ENCODE results near the gene GPATCH8. TPM values are rescaled to one million over a fixed set of nuclear protein-coding genes. Genes with fewer than 3 reads are reported as not detected.

The GPATCH8 gene
- total and polyA plus RNA-seq, 10 donors = 4.8 to 66.3 (median 57.9) TPM

- no peak for TF ChIP-seq POLR2A (IDR thresholded peaks at IDR 0.05)
- no peak for TF ChIP-seq POLR2AphosphoS5 (IDR thresholded peaks at IDR 0.05)
- no peak for TF ChIP-seq CTCF (IDR thresholded peaks at IDR 0.05 in 8 of 11, conservative IDR thresholded peaks at IDR 0.05 in 3 of 11)
- H3K4me3 ChIP-seq = no peak overlapping the region
- no peaks in the 10 kb centered on the region for H3K27me3 ChIP-seq (replicated peaks in 1 of 7)
- intact Hi-C loops (cut with DNase I; ENCODE audit: low total_unique reads) = no loop called here
- H3K36me3 ChIP-seq = peaks cover 0 to 45% (median 17%) of the 10 kb centered on the region in 6 donors
- no peaks in the 10 kb centered on the region for H3K9me3 ChIP-seq
- DNase-seq = no peak
- WGBS, 5 donors = 93 to 98% (median 95%) methylated on average over 3 of the region's 3 CpGs
- no peak overlapping the region for H3K27ac ChIP-seq
- peaks cover 0 to 40% (median 16%) of the 10 kb centered on the region in 6 donors for H3K4me1 ChIP-seq
Measured at GRCh38 chr17:44465897-44466296, 37.3 kb downstream of the GPATCH8 start.

GRCh38 chr17:44465276-44465675, 37.9 kb downstream of the GPATCH8 start:
- Histone ChIP-seq H3K4me1 (peaks cover 0 to 40% (median 16%) of the 10 kb centered on the region in 6 donors), H3K36me3 (peaks cover 0 to 42% (median 17%) of the 10 kb centered on the region in 6 donors), H3K27ac (no peak overlapping the region), H3K9me3 (no peaks in the 10 kb centered on the region), H3K27me3 (replicated peaks in 1 of 7) (no peaks in the 10 kb centered on the region), H3K4me3 (no peak overlapping the region)
- TF ChIP-seq POLR2A (IDR thresholded peaks at IDR 0.05) (no peak), POLR2AphosphoS5 (IDR thresholded peaks at IDR 0.05) (no peak), CTCF (IDR thresholded peaks at IDR 0.05 in 8 of 11, conservative IDR thresholded peaks at IDR 0.05 in 3 of 11) (no peak)
- DNase-seq = no peak
- 87 to 96% (median 92%) methylated on average over 2 of the region's 2 CpGs for WGBS, 5 donors
- intact Hi-C loops (cut with DNase I; ENCODE audit: low total_unique reads) = no loop called here

DNA sequence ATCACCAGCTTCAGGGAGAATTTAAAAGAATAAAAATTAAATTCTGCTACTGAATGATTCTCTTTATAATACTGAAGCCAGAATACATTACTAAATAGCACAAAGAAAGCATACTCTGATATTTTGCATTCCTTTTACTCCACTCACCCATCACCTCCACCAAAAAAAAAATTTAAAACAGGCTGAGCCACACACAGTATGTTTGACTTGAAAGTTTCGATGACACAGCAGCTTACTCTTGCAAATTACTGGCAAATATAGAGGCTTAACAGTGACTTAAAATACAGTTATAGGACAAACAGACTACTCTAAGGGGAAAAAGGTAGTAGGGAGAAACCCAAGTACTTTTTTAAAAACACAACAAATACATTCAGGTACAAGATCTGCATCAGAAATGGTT, 39.2 kb downstream of the GPATCH8 start:
- Histone ChIP-seq H3K27me3 (replicated peaks in 1 of 7) (no peaks in the 10 kb centered on the region), H3K9me3 (no peaks in the 10 kb centered on the region), H3K36me3 (peaks cover 0 to 42% (median 17%) of the 10 kb centered on the region in 6 donors), H3K4me1 (peaks cover 0 to 40% (median 15%) of the 10 kb centered on the region in 6 donors), H3K27ac (no peak overlapping the region), H3K4me3 (no peak overlapping the region)
- intact Hi-C loops (cut with DNase I; ENCODE audit: low total_unique reads) = no loop called here
- whole genome bisulfite sequencing, 5 donors = 90 to 99% (median 95%) methylated on average over 1 of the region's 1 CpG
- no peak for DNase-seq
- TF ChIP-seq POLR2A (IDR thresholded peaks at IDR 0.05) (no peak), POLR2AphosphoS5 (IDR thresholded peaks at IDR 0.05) (no peak), CTCF (IDR thresholded peaks at IDR 0.05 in 8 of 11, conservative IDR thresholded peaks at IDR 0.05 in 3 of 11) (no peak)

DNA sequence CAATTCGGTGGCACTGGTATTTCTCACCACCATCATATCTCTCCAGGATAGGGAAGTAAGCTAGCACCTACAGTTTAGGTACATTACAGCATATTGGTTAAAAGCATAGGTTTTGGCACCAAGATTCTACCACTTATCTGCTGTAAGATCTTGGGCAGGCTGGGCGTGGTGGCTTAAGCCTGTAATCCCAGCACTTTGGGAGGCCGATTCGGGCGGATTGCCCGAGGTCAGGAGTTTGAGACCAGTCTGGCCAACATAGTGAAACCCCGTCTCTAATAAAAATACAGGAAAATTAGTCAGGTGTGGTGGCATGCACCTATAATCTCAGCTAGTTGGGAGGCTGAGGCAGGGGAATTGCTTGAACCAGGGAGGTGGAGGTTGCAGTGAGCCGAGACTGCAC, 51.4 kb downstream of the GPATCH8 start:
- no peak for DNase-seq
- 94 to 96% (median 96%) methylated on average over 8 of the region's 8 CpGs for WGBS, 5 donors
- TF ChIP-seq POLR2AphosphoS5 (IDR thresholded peaks at IDR 0.05) (no peak), POLR2A (IDR thresholded peaks at IDR 0.05) (no peak), CTCF (IDR thresholded peaks at IDR 0.05 in 8 of 11, conservative IDR thresholded peaks at IDR 0.05 in 3 of 11) (no peak)

More for the DNA sequence above, 51.4 kb downstream of the GPATCH8 start:
- H3K4me3 ChIP-seq = no peak overlapping the region
- no peaks in the 10 kb centered on the region for H3K9me3 ChIP-seq
- intact Hi-C loops (cut with DNase I; ENCODE audit: low total_unique reads) = no loop called here
- no peak overlapping the region for H3K27ac ChIP-seq
- peaks cover 0 to 13% (median 2%) of the 10 kb centered on the region in 6 donors for H3K4me1 ChIP-seq
- peaks cover 0 to 34% (median 0%) of the 10 kb centered on the region in 6 donors for H3K36me3 ChIP-seq
- H3K27me3 ChIP-seq (replicated peaks in 1 of 7) = no peaks in the 10 kb centered on the region
